GM18505 (cell line): ENCODE measurements around the gene HECTD2.
"Not testable (repeated sequence)": the region's sequence is repeated elsewhere in the genome, so short reads cannot be mapped to it uniquely, and the experiment has no call there.

Experiments used
- ATAC-seq: cut with Tn5 transposase; IDR thresholded peaks from one replicate; pipeline ENCODE4 v1.9.1; 2021; ENCODE audit not compliant: unreplicated experiment
- POLR2A ChIP-seq: IDR thresholded peaks from 4 replicates; pipeline ENCODE4 v1.6.1; 2011; ENCODE audit warnings: borderline replicate concordance; ENCODE audit not compliant: insufficient read depth, insufficient read length; ENCODE audit errors: extremely low read depth

HECTD2 gene

GRCh38 chr10:91422915-91423314, 12.8 kb downstream of the HECTD2 start:
- no peak for TF ChIP-seq POLR2A
- ATAC-seq: no peak

GRCh38 chr10:91424016-91424415, 13.9 kb downstream of the HECTD2 start:
- TF ChIP-seq POLR2A: no peak
- no peak for ATAC-seq

- no peak for ATAC-seq
- TF ChIP-seq POLR2A: no peak
These were observed 22.0 kb downstream of the HECTD2 start for GRCh38 chr10:91432175-91432574.

- no peak for TF ChIP-seq POLR2A
- no peak for ATAC-seq
These were observed 23.5 kb downstream of the HECTD2 start for GRCh38 chr10:91433620-91434019.

- ATAC-seq: no peak
These were observed 23.9 kb downstream of the HECTD2 start for GRCh38 chr10:91434041-91434440.

GRCh38 chr10:91435241-91435640, 25.1 kb downstream of the HECTD2 start:
- no peak for TF ChIP-seq POLR2A
- no peak for ATAC-seq

More at GRCh38 chr10:91434041-91434440, 23.9 kb downstream of the HECTD2 start:
- TF ChIP-seq POLR2A: no peak

GRCh38 chr10:91438228-91438627, 28.1 kb downstream of the HECTD2 start:
- ATAC-seq: not testable (repeated sequence)

- ATAC-seq: no peak
- TF ChIP-seq POLR2A: no peak
These were observed 34.4 kb downstream of the HECTD2 start for GRCh38 chr10:91444211-91445182.

GRCh38 chr10:91452063-91452462, 41.9 kb downstream of the HECTD2 start:
- no peak for TF ChIP-seq POLR2A
- ATAC-seq: no peak

- no peak for TF ChIP-seq POLR2A
- ATAC-seq: no peak
These were observed 43.4 kb downstream of the HECTD2 start for GRCh38 chr10:91453535-91453934.

GRCh38 chr10:91455135-91455534, 45.0 kb downstream of the HECTD2 start:
- not testable (repeated sequence) for ATAC-seq

GRCh38 chr10:91460681-91461080, 50.5 kb downstream of the HECTD2 start:
- ATAC-seq: no peak
- no peak for TF ChIP-seq POLR2A

GRCh38 chr10:91462423-91462822, 52.3 kb downstream of the HECTD2 start:
- ATAC-seq: no peak

GRCh38 chr10:91464500-91464899, 54.4 kb downstream of the HECTD2 start:
- TF ChIP-seq POLR2A: no peak
- ATAC-seq: no peak

More at GRCh38 chr10:91462423-91462822, 52.3 kb downstream of the HECTD2 start:
- no peak for TF ChIP-seq POLR2A

- TF ChIP-seq POLR2A: no peak
- ATAC-seq: no peak
These were observed 55.1 kb downstream of the HECTD2 start for GRCh38 chr10:91465261-91465660.

GRCh38 chr10:91467114-91467513, 57.0 kb downstream of the HECTD2 start:
- ATAC-seq: no peak

More at GRCh38 chr10:91467114-91467513, 57.0 kb downstream of the HECTD2 start:
- TF ChIP-seq POLR2A: no peak
